ENCODE measurements around the gene USP35.

DNA sequence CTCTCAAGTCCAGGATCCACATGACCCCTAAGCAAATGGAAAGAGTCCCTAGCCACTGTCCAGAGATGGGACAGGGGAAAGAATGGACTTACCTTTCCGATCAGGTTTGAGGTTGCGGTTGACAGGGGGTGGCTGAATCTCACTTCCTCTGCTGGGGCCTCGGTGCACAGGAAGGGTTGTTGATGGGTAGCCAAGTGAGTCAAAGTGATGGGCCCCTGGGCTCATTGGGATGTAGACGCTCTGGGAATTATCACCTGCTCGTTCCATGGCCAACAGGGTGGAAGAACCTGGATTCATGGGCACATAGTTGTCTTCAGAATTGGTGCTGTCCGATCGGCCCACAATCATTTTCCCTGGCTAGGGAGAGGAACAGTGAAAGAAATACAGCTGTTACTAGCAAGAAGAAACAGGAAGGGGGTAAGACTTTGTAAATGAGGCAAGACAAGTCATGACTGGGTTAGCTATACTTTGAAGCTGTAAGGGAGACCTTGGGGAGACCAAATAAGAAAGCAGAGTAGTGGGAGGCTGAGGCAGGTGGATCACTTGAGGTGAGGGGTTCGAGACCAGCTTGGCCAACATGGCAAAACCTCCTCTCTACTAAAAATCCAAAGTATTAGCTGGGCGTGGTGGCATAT, 34.7 kb downstream of the USP35 start:
- TF ChIP-seq, protein P1, sequence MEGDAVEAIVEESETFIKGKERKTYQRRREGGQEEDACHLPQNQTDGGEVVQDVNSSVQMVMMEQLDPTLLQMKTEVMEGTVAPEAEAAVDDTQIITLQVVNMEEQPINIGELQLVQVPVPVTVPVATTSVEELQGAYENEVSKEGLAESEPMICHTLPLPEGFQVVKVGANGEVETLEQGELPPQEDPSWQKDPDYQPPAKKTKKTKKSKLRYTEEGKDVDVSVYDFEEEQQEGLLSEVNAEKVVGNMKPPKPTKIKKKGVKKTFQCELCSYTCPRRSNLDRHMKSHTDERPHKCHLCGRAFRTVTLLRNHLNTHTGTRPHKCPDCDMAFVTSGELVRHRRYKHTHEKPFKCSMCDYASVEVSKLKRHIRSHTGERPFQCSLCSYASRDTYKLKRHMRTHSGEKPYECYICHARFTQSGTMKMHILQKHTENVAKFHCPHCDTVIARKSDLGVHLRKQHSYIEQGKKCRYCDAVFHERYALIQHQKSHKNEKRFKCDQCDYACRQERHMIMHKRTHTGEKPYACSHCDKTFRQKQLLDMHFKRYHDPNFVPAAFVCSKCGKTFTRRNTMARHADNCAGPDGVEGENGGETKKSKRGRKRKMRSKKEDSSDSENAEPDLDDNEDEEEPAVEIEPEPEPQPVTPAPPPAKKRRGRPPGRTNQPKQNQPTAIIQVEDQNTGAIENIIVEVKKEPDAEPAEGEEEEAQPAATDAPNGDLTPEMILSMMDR (IDR thresholded peaks at IDR 0.05): no peak
- no peak for TF ChIP-seq POLR2A (IDR thresholded peaks at IDR 0.05)
- TF ChIP-seq EP300 (IDR thresholded peaks at IDR 0.05): no peak

Measured in upper lobe of left lung (tissue), 4 donors.